Endothelial cell of hepatic sinusoid (primary cell): ENCODE measurements around the gene PPP3R1.

Experiments used
- in situ Hi-C: cut with HindIII; loops from 2 replicates; pipeline ENCODE4 v1.10.0; 2017; ENCODE audit warnings: low sequenced_read_pairs

Gene PPP3R1, protein sequence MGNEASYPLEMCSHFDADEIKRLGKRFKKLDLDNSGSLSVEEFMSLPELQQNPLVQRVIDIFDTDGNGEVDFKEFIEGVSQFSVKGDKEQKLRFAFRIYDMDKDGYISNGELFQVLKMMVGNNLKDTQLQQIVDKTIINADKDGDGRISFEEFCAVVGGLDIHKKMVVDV

DNA sequence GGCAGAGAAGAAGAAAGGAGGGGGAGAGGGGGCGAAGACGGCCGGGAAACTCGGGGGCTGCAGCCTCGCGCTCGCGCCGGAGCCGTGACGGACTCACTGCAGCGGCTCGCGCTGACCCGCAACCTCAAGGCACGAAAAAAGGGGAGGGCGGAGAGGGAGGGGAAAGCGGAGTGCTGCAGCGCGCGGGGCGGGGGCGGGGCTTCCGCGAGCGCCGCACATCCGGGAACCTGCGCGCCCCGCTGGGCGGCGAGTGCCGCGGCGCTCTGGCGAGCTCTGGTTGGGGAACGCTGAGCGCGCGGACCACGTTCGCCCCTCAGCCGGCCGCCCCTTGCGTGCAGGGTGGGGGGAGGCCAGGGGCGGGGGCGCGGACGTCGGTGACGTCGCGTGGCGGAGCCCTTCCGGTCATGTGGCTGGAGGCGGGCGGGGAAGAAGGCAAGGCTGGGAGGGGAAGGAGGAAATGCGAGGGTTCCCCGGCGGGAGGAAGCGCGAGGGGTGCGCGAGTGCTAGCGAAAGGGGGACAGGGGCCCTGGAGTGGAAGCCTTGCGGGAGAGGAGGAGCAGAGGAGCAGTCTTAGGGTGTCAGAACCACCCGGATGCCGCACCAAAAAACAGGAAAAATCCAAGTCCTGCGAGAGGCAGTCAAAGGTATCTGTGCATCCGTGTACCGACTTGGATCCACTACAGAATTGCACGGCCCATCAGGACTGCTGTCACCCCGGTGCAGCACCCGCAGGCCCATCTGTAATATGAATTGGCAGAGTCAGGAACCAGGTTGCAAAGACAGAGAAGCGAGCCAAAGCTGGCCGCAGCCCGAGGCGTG lies at the start of gene PPP3R1:
PPP3R1 (minus strand) TSS at position 133 of the 819 bp plus-strand sequence. CDS start 405 bp downstream, outside the sequence.
- in situ Hi-C loops, result no loop called here

DNA sequence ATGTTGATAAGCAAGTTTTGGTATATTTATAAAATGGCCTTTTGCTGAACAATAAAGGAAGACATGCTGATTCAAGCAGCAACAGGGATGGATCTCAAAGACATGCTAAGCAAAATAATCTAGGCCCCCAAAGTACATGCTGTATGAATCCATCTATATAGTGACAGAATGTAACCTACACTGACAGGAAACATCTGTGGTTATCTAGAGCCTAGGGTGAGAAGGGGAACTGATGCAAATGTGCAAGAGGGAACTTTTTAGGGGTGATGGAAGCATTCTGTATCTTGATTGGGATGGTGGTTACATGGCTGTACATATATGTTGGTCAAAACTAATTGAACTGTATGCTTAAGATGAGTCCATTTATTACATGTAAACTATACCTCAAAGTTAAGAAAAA lies 43.2 kb upstream of the PPP3R1 start:
- in situ Hi-C loops, result no loop called here

DNA sequence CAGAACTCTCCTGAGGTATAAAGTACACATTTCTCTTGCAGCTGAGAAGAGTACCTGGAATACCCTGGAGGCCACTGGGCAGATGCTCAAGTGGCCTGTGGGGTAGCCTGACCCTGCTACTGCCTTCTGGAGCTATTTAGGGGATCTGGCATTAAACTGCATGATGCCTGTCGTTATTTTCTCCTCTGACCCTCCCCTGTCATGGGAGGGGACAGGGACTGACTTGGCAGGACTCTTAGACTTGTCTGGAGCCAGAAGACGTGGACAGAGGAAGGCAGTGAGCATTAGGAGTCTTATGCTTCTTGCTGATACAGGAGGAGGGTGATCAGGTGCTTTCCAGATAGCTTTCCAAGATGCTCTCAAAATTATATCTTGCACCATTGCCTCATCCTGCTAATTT lies 42.6 kb upstream of the PPP3R1 start:
- in situ Hi-C loops, result no loop called here

DNA sequence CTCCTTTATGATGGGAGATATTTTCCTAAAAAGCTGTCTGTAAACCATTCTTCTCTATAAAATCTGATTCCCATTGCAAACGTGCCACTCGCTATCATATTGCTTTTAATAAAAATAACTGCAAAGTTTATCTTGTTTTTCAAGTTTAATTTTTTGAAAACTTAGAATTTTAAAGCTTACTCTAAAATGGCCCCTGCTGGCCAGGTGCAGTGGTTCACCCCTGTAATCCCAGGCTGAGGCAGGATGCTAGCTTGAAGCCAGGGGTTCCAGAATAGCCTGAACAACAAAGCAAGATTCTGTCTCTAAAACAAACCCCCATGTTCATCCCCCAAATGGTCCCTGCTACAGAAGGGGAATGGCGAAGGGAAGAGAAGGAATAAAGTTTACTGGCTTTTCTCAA lies 41.9 kb upstream of the PPP3R1 start:
- in situ Hi-C loops, result no loop called here

DNA sequence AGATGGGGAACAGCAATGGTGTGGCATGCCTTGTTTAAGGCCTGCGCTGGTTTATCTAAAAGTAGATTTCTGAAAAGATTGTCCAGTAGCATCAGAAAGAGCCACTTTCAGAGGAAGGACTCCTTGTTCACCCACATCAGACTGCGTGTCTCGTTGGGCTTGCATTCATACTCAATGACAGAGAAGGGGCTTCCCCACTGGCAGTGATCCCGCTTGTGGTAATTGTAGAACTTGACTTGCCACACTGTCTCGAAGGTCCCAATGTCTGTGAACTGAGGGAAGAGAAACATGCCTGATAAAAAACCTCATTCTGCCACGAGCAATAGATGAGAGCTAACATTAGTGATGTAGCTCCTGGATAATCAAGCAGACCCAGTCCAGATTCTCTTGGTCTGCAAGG lies 41.4 kb upstream of the PPP3R1 start:
- in situ Hi-C loops, result no loop called here

DNA sequence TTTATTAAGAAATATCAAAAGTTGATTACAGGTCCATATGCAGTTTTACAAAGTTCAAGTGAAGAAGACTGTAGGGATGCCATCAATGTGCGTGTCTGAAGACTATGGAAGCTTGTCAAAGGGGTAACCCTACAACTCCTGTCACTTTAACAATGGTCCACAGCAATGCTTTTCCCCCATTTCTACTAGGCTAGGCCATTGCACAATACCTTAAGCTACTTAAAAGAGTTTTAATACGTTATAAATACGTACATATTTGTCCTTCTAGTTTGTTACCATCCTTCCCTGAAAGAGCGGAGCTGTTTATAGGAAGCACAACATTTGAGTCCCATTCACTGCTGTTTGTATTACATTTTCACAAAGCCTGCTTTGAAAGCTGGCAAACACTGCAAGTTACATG lies 40.7 kb upstream of the PPP3R1 start:
- in situ Hi-C loops, result no loop called here

DNA sequence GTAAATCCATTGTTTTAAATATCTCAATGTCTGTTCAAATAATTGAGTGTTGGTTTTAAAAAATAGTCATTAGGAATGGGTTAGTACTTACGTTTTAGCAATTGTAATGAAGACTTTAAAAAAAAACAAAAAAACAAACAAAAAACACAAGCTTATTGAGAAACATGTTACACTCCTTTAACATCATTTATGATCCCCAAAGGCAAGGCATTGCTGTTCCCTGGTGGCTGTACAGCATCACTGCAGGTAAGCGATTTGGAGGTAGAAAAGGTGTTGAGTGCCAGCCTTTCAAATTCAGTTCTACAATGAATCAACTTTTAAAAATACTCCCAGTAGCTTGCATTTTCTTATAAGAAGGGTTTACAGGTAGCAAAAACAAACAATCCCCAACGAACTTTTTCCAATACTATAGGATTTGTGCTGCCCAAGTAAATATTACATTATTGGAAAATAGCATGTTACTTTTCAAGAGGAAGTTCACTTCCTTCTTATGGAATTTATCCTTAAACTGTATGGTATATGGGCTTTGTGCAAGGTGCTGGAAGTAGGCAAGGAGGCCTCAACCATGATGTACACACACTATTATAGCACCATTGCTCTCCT lies 39.9 kb upstream of the PPP3R1 start:
- in situ Hi-C loops, result no loop called here

DNA sequence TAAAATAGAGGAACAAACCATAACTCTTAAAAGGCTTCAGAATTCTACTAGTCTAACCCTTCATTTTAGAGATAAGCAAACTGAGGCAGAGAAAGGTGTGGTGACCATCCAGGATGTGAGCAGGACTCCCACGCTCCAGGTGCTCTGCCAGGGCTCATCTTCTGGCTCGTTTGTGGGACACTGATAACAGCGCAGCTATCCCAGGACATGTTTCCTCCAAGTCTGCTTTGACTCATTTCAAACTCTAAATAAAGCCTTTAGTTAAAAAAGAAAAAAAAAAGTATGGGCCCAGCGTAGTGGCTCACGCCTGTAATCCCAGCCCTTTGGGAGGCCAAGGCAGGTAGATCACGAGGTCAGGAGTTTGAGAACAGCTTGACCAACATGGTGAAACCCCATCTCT lies 39.0 kb upstream of the PPP3R1 start:
- in situ Hi-C loops, result no loop called here

DNA sequence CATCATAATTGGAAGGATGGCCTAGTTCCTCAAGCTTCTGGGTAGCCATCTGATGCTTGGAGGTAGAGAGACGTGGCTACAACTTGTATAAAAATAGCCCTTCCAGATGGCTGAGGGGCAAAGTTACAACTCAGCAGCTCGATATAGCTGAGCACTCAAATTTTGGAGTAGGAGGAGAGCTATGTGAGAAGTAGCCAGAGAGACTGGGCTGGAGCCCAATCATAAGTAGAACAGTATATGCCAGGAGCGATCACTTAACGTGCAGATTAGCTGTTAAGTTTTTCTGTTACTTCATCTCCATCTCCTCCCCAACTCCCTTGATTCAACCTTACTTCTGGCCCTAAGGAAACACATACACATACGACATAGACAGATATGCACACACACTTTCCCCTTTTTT lies 38.6 kb upstream of the PPP3R1 start:
- in situ Hi-C loops, result no loop called here

DNA sequence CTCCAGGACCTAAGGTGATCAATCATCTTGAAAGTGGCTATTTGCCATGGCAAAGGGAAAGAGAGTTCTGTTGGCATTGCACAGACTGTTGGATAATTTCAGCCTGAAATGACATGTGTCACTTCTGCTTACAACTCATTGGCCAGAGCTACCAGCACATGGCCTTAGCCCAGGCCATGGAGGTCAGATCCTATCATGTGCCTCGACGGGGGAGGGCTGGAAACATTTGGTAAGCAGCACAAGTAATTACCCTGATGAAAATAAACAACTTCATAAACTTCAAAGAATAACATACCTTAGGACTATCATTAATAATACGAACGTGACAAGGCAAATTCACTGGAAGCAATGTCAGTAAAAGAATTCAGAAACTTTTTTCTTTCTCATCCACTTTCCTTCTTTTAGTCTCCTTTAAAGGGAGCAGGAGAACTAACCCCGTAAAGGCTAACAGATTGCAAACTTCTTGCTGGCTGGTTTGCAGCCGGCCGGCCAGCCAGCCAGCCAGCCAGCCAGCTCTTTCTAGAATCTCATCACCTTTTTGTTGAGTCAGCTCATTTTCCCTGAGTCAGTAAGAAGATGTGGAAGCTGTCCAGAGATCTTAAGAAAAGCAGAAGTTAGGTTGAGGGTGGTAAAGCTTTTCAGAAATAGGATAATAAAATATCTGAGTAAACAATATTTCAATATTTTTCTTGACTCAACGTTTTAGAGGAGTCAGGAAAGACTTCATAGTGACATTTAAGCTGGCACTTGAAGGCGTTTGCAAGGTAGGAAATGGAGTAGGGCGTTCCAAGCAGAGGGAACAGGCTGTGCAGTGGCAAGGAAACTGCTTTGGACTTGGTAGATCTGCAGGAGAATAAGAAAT lies 35.5 kb upstream of the PPP3R1 start:
- in situ Hi-C loops, result loop anchor here (5.0 to 10.0 kb wide), 2 partner anchors 103 to 161 kb away; no protein-coding TSS in a partner anchor

DNA sequence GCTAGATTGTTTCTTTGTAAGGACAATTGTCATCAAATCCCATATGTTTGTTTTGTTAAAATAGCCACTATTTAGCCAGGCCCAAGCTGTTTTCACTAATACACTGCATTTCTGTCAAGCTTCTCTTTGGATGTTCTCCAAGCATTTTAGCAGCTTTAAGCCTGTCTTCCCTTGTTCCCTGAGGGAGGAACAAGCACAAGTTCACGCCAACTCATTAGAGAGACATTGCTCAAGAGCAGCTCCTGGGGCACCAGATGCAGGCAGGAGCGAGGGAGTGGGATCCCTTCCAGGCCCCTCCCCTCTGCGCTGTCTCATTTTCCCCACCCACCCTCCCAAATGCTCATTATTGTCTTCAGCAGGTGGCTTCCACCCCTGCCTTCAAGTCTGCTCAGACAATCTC lies 32.6 kb upstream of the PPP3R1 start:
- in situ Hi-C loops, result loop anchor here (5.0 to 10.0 kb wide), 2 partner anchors 100 to 158 kb away; no protein-coding TSS in a partner anchor

DNA sequence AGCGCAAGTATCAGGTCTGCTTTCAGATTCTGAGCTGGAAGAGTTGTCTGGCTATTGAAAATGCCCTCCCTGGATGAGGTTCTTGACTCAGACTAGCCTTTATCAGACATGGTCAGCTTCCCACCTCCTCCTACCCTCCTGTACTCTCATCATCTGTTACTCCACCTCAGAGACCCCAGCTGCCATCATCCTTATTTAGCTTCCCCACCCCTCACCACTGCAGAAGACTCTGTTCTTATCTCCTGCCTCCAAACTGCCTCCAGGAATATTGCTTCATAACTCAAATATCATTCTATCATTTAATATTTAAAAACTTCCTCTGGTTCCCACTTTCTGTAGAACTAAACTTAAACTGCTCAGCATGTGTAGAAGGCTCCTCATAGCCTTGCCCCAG lies 31.1 kb upstream of the PPP3R1 start:
- in situ Hi-C loops, result loop anchor here (10.0 kb wide), 1 partner anchor 99 kb away; no protein-coding TSS in a partner anchor

DNA sequence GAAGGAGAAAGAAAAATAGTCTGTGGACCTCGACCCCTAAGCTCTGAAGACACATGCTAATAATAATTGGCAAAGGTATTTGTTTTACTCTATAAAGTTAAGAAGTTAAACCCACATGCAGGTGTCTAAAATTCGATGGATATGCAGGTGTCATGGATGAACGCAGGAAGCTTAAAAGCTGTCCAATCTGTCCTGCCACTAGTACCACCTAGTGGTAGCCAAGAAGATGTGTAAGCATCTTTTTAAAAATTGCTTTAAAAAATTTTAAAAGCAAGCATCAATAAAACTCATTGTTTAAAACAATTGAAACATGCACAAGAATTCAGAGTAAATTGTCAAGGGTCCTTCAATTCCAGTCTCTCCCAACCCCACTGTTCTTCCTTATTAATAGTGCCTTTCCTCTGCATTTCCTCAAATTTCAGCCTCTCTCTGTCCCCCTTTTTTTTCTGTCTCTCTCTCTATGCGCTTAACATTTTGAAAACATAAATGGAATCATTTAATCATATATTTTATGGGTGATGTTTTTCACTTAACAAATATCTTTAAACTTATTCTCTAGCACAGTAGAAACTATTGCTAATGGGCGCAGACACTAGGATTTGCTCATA lies 30.6 kb upstream of the PPP3R1 start:
- in situ Hi-C loops, result loop anchor here (10.0 kb wide), 1 partner anchor 98 kb away; no protein-coding TSS in a partner anchor

DNA sequence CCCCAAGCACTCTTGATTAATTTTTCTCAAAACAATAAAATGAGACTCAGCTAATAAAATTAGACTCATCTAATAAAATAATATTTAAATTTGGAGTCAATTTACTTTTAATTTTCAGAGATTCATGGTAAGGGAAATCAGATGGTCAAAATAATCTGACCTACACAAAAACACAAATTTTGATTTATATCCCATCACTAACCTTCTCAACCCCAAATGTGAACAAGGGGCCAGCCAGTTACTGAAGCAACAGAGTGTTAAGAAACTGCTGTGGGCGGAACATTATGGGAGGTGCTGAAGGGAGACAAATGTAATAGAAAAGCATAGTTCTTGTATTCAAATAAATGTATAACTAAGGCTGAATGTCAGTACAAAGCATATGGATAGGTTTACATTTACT lies 28.5 kb upstream of the PPP3R1 start:
- in situ Hi-C loops, result loop anchor here (10.0 kb wide), 1 partner anchor 96 kb away; no protein-coding TSS in a partner anchor

DNA sequence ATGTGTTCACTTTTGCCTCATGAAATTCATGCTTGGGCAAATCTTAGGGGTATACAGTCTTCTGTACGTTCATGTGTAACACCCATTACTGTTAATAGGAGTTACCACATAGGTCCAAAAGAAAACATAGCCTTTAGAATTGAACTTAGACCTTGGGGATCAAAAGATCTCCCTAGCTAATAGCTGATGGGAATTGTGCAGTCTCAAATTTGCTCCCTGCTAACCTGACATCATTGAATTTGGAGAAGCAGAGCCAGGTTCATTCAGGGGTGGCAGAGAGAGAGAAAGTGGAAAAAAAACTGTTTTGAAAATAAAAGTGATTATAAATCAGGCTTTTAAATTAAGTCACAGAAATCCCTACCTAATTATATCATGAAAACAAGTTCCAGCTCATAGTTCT lies 28.0 kb upstream of the PPP3R1 start:
- in situ Hi-C loops, result loop anchor here (10.0 kb wide), 1 partner anchor 96 kb away; no protein-coding TSS in a partner anchor

DNA sequence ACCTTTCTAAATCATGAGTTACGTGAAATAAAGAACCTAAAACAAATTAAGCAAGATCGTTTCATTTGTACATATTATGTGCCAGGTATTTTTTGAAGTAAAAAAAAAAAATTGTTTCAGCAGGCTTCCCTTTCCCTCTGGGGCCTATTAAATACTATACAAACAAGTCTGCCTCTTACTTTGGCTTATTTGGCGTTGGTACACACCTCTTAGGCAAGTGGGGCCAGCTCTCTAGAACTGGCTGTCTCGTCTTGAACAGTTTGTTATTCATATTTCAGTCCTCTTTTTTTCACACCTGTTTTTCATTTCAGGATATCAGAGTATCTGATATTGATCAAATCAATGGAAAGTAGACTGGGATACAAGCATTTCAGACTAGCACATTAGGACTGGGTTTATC lies 27.4 kb upstream of the PPP3R1 start:
- in situ Hi-C loops, result loop anchor here (10.0 kb wide), 1 partner anchor 95 kb away; no protein-coding TSS in a partner anchor

DNA sequence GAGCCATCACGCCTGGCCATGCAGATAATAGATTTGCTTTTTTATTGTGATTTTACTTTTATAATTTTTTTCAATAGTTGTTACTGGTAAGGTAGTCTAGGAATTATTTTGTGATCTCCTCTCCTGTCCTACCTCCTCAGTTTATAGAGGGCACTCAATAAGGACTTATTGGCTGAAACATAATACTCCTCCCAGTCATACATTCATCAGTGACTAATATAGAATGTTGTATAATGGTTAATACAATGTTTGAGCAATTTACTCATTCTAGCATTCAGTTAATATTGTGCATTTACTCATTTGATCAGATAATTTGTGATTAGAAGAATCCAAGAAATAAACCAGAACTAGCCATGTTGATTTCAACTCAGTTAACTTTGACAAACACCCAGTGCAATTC lies 25.8 kb upstream of the PPP3R1 start:
- in situ Hi-C loops, result no loop called here

DNA sequence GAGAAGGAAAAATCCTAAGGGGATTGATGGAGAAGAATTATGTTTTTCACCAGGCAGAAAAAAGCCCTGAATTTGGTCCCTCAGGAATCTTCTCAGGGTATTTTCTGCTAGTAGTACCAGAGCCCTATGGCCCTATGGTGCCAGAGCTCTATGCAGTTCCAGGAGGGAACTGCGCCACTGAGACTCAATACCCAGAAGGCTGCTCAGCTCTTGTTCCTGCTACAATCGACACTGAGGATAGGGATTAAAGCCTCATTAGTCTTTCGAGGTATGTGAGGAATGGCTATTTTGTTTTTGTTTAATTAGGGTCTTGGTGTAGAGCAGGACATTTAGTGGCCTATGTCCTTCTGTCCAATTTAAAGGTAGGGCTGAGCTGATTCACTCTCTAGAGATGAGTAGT lies 21.7 kb upstream of the PPP3R1 start:
- in situ Hi-C loops, result no loop called here

DNA sequence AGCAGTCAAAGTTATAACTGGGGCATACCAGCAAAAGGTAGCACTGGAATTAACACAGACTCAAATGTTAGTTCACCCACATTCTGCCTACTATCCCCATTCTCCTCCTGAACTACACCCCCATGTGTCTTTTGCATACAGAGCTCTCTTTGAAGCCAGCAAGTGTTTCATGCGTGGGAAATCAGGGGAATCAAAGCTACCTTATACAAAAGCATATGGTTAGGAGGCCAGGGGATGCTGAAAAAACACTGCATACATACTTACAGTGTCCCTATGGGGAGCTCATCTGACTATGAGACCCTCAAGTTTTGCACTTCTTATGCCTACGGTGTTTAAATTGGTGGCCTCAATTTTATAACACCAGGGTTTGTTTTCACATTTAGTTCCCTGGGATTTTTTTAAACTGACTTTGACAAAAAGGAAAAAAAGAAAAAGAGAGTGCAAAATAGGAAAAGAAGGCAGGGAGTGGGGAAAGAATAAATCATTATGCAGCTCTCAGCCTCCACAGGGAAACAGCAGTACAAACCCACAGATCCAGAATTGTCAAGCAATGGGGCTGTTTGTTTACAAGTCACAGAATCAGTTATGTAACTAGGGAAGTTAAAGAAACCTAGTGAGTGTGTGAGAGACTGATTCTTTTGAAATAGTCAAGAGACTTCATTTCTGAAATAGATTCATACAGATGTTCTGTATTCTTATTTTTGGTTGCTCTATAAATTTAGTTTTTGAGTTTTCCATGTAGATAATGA lies 20.1 kb upstream of the PPP3R1 start:
- in situ Hi-C loops, result no loop called here

DNA sequence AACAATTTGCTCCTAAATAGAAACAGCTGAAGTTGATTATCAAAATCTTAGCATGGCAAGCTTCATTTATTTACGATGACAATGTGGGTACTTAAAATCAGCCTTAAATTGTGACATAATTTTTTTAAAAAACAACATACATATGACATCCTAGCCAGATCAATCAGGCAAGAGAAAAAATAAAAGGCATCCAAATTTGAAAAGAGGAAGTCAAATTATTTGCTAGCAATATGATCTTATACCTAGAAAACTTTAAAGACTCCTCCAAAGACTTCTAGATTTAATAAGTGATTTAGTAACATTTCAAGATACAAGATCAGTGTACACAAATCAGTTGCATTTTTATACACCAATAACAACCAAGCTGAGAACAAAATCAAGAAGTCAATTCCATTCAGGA lies 14.3 kb upstream of the PPP3R1 start:
- in situ Hi-C loops, result no loop called here
